KOPT-K1 (cell line): Measurements from ENCODE around the gene ITPK1.

Experiments used
- H3K27ac ChIP-seq: fragments of 200-600 bp; sonication (generic); 2 replicates; pipeline ENCODE4 v1.5.1; 2016; ENCODE audit warnings: antibody characterized with exemption, mild to moderate bottlenecking, low read depth, low read length; ENCODE audit not compliant: poor library complexity, severe bottlenecking
- H3K36me3 ChIP-seq: fragments of 200-600 bp; sonication (generic); 2 replicates; pipeline ENCODE4 v1.5.1; 2017; ENCODE audit warnings: antibody characterized with exemption, mild to moderate bottlenecking, low read length, moderate library complexity; ENCODE audit not compliant: insufficient read depth
- H3K9me3 ChIP-seq: fragments of 200-600 bp; sonication (generic); 2 replicates; pipeline ENCODE4 v1.5.1; 2017; ENCODE audit warnings: antibody characterized with exemption, low read length, mild to moderate bottlenecking; ENCODE audit not compliant: insufficient read depth, poor library complexity, severe bottlenecking

ITPK1 gene

GRCh38 chr14:92995620-92996019 lies 120.1 kb downstream of the ITPK1 start:
- Histone ChIP-seq H3K27ac (no peak overlapping the region), H3K9me3 (no peaks in the 10 kb centered on the region), H3K36me3 (peaks cover 45% of the 10 kb centered on the region; the same call in 1 of the 2 replicates)

DNA sequence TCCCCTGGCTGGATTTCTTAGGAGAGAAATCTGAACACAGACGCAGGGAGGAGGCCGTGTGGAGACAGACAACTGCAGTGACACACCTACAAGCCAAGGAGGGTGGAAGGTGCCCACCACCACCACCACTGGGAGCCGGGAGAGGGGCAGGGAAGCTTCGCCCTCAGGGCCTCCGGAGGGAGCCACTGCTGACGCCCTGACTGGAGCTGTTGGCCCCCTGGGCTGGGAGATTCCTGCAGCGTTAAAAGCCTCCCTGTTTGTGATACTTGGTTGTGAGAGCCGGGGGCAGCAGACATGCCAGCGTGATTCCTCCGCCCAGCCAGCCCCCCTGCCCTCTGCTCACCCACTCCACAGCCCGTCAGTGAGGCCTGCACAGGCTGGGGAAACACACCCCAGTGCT lies 120.8 kb downstream of the ITPK1 start:
- H3K36me3 ChIP-seq: peaks cover 44% of the 10 kb centered on the region; the same call in 1 of the 2 replicates
- no peak overlapping the region for H3K27ac ChIP-seq
- H3K9me3 ChIP-seq: no peaks in the 10 kb centered on the region

DNA sequence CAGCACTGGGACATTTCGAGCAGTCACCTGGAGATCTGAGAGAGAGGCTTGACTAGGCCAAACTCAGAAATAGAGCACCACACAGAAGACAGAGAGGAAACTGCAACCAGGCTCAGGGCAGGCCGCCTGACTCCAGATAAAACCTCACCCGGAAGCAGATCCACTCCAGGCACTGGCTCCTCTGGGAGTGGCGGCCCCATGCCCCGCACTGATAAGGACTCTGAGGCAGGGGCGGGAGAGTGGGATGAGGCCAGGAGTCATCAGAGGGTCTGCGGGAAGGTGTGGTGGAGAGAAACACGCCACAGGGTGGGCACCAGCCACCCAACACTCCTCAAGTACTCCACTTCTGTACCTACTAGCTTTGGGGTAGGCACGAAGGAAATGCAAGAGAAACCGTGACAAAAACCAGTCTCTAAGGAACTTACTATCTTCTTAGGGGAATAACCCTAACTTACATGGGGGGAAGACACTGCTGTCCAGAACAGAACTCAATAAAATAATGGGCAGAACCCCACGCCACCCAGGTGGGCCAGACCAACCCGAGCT lies 121.5 kb downstream of the ITPK1 start:
- Histone ChIP-seq H3K9me3 (no peaks in the 10 kb centered on the region), H3K36me3 (peaks cover 37% of the 10 kb centered on the region; the same call in 1 of the 2 replicates), H3K27ac (no peak overlapping the region)

- Histone ChIP-seq H3K27ac (no peak overlapping the region), H3K9me3 (no peaks in the 10 kb centered on the region), H3K36me3 (peaks cover 35% of the 10 kb centered on the region; the same call in 1 of the 2 replicates)
Measured at GRCh38 chr14:92993302-92993701, 122.4 kb downstream of the ITPK1 start.

GRCh38 chr14:92991536-92991935 lies 124.2 kb downstream of the ITPK1 start:
- H3K36me3 ChIP-seq: peaks cover 28% of the 10 kb centered on the region; the same call in 1 of the 2 replicates

DNA sequence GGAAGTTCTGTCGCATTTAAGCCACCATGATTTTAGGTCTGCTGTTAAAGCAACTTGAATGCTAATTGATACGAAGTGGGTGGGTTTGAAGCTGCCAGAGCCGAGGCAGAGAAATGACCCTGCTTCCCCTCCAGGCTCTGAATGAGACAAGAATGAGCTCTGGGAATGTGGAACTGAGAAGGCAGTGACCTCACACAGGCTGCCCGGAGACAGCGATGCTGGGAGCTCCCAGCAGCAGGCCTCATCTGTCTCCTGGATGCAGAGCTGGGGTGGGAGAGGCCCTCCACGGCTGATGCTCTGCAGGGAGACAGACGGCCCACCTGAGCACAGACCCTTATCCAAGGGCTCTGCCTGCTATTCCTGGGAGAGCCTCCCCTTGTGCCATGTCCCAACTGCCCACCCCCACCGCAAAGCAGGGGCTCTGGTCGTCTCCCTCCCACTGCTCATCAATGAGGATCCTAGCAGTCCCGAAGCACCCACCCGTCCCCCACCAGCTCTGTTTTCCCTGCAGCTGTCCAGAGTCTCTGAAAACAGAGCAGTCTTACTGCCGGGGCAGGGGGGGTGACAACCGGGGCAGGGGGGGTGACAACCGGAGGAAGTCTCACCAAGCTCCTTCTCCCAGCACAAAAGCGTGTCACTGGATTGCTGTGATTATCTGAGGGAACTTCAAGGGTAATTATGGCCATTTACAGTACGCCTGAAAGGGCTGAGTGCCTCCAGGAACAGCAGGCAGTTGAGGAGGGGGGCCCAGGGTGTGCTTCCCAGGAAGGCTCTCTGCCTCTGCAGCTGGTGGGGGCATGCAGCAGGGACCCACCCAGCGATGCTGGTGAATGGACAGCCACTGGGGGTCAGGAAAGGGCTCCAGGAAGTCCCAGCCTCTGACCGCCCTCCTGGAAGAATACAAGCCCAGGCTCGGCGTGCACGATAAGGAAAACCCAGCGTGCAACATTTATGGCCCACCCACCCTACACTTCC lies 125.0 kb downstream of the ITPK1 start:
- no peak overlapping the region for H3K27ac ChIP-seq

More at GRCh38 chr14:92991536-92991935, 124.2 kb downstream of the ITPK1 start:
- no peaks in the 10 kb centered on the region for H3K9me3 ChIP-seq
- no peak overlapping the region for H3K27ac ChIP-seq

DNA sequence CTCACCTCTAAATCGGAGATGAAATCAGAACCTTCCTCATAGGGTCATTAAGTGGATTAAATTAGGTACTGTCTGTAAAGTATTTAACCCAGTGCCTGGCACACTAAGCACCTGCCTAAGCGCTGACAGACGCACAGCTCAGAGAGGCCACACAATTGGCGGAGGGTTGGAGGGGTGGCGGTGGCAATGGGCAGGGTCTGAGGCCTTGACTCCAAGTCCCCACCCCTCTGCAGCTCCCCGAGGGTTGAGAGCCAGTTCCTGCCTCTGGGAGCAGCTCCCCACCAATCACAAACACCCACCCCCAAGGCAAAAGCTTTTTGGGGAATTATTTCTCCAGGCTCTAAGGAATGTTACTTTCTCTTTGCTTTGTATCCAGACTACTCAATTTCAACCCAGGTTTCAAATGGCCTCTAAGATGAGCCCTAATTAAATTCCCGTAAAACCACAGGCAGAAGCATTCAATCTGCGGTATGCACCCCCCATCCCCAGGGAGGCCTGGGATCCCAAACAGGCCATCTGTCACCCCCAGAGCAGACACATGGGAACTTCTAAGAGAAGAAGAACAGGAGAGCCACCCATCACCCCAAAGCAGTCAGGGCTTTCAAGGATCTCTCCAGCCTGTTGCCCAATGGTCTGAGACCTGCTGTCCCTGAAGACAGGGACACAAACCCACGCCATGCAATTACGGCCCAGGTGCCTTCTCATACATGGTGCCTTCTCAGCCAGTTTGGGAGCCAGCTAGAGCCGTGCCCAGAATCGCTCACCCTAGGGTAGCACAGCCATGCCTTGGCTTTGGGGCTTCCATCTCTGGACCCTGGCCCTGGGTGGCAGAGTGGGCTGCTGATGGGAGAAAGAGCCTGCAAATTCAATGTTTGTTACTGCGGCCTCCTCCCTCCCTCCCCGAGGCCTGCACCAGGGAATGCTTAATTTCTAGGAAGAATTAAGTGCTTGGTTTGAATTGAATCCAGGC lies 126.7 kb downstream of the ITPK1 start:
- no peak overlapping the region for H3K27ac ChIP-seq
- H3K9me3 ChIP-seq: no peaks in the 10 kb centered on the region
- peaks cover 39% of the 10 kb centered on the region for H3K36me3 ChIP-seq

More for the DNA sequence above, 125.0 kb downstream of the ITPK1 start:
- Histone ChIP-seq H3K9me3 (no peaks in the 10 kb centered on the region), H3K36me3 (peaks cover 32% of the 10 kb centered on the region)

- Histone ChIP-seq H3K27ac (no peak overlapping the region), H3K9me3 (no peaks in the 10 kb centered on the region), H3K36me3 (peaks cover 33% of the 10 kb centered on the region)
Measured at GRCh38 chr14:92987713-92988510, 127.8 kb downstream of the ITPK1 start.

DNA sequence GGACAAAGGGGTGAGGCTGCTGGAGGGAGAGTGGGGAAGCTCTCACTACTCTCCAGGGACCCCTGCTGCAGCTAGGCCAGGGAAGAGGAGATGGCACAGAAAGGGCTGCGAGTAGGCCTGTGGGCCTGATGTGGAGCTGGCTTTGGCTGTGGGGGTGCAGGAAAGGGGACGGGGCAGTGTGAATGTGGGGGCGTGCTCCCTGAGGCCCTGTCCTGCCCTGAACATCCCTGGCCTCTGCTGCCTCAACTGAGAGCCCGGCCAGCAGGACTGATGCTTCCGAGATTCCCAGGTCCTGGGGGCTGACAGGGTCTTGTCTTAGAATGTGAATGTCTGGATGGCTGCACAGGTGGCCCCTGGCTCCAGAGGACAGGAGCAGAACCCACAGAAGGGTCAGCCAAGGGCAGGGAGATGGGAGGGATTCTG lies 128.6 kb downstream of the ITPK1 start:
- Histone ChIP-seq H3K9me3 (peaks cover 3% of the 10 kb centered on the region), H3K27ac (no peak overlapping the region), H3K36me3 (peaks cover 32% of the 10 kb centered on the region)

DNA sequence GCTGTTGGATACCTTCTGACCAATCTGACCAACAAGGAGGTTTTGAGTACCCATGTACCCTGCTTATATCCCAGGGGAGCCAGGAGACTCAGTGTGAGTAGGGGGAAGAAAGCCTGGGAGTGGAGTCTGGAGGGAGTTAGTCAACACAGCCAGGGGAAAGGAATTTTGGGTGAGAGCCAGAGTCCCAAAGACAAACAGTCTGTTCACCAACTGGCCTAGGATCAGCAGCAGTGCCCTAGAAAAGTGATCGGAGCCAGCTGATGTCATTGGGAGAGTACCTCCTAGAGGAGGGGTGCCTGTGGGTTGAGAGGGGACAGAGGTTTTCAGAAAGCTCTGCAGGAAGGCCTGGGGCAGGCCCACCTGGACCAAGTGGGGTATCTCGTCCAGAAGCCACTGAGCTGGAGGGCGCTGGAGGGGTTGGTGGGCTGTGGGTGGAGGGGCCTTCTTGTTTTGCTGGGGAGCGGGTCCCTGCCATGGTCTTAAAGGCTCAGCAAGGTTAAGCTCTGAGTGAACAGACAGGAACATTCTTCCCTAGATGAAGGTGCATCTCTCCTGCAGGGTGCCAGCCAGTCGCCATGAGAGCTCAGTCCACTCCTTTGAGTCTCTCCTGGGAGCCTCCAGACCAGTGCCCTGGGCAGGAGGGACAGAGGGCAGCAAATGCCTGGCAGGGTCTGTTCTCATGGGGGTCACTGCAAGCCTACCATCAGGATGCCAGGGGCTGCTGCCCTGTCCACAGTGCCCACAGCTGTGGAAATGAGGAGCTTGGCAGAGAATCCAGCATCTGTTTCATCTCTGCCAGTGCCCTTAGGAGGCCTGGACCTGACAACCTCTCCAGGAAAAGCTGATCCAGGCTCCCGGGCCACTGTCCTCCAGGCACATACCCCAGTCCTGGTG lies 129.2 kb downstream of the ITPK1 start:
- Histone ChIP-seq H3K9me3 (peaks cover 9% of the 10 kb centered on the region), H3K27ac (no peak overlapping the region), H3K36me3 (peaks cover 33% of the 10 kb centered on the region)

DNA sequence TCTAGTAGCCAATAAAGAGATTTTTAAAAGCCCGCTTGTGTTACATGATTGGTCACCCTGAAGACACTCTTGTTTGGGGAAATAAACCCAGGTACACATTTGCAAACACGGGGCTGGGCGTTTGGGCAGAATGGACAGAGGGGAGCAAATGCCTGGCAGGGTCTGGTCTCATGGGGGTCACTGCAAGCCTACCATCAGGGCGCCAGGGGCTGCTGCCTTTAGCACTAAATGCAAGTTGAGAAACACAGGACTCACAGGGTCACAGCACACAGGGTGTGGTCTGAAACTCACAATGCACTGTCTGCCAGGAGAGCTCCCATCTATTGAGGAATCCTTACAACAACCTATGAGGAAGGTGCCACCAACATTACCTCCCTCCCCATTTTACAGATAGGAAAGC lies 130.2 kb downstream of the ITPK1 start:
- peaks cover 41% of the 10 kb centered on the region for H3K36me3 ChIP-seq
- peaks cover 13% of the 10 kb centered on the region for H3K9me3 ChIP-seq
- H3K27ac ChIP-seq: no peak overlapping the region

DNA sequence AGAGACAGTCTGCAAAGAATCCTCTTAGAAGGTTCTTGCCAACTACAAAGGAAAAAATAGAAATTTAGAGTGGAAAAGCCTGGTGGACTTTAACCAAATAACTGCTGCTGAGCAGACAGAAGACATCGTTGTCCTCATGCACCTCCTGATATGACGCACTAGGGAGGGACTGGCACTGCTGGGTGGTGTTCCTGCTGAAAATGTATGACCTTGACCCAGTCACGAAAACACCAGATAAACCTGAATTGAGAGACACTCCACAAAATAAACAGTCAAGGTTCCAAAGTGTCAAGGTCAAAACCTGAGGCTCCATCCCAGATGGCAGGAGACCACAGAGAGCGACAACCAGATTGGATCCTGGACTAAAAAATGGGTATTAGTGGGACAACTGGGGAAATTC lies 130.8 kb downstream of the ITPK1 start:
- Histone ChIP-seq H3K27ac (no peak overlapping the region), H3K36me3 (peaks cover 47% of the 10 kb centered on the region), H3K9me3 (peaks cover 19% of the 10 kb centered on the region)

DNA sequence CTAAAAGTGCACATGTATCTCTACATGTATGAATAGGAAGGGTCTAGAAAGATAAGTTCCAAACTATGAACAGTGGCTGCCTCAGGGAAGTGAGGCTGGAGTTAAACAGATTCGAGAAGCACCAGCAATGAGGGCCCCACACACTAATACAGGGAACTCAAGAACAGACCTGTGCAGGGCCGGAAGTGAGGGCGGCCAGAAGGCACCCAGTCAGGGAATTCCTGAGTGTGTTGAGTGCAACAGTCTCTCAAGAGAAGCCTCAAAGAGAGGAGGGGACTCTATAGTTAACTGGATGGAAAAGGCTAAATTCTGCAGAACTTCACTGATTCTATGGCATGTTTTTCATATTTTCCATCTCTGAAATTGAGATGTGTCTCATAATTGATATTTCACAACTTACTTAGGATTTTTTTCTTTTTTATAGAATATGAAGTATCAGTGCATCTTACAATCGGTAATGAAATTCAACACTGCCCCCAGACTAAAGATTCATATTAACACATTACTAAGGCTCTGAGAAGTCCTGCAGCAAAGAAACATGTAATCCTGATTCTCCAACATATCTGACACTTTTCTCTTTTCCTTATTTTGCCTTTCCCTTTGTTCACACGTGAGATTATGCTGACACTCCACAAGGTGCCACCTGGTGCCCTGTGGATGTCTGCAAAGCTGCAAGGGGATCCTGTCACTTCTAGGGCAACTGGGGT lies 131.5 kb downstream of the ITPK1 start:
- no peak overlapping the region for H3K27ac ChIP-seq
- peaks cover 25% of the 10 kb centered on the region for H3K9me3 ChIP-seq
- H3K36me3 ChIP-seq: peaks cover 49% of the 10 kb centered on the region
